ENCODE data around the gene APBA2.
A peak's percentile ranks its signal among the peaks of the same experiment; 100 is the strongest.

APBA2 gene

GRCh38 chr15:28914046-28914445 is 28.3 kb downstream of the APBA2 start:
- DNase-seq: no peak

DNA sequence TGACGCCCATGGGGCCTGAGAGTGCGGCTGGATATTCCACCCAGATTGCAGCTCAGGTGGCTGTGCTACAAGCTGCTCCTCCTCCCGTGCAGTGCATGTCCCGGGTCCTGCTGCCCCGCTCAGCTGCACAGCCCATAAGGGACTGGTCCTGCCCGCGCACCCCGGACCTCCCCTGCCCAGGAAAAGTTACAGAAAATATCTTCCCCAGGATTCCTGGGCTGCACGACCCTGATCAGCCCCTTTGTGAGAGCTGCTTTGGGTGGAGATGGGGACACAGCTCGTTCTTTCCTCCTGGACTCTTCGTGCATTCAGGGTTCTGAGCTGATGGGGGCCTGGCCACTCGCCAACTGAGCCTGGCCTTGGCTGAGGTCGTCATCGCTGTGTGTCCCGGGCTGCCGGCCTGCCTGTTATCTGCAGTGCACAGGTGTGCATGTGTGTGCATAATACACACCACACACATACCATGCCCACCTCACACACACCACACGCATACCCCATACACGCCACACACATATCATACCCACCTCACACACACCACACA is 28.8 kb downstream of the APBA2 start:
- DNase-seq: no peak

DNA sequence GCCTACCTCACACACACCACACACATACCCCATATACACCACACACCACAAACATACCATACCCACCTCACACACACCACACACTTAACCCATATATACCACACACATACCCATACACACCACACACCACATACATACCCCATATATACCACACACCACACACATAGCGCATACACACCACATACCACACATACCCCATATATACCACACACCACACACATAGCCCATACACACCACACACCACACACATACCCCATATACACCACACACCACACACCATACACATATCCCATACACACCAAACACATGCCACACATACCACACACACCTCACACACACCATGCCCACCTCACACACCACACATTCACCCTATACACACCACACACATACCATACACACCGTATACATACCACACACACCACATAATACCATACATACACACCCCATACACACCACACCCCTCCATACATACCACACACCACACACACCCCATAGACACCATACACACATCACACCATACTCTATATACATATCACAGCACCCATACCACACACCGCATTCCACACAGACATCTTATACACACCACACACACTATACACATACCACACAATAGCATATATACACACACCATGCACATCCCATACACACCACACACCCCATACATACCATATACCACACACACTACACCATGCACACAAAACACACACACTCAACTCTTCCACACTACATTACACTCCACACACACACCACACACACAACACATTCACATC is 29.5 kb downstream of the APBA2 start:
- no peak for DNase-seq

- no peak for DNase-seq
Observed at GRCh38 chr15:28915935-28916334, 30.2 kb downstream of the APBA2 start.

DNA sequence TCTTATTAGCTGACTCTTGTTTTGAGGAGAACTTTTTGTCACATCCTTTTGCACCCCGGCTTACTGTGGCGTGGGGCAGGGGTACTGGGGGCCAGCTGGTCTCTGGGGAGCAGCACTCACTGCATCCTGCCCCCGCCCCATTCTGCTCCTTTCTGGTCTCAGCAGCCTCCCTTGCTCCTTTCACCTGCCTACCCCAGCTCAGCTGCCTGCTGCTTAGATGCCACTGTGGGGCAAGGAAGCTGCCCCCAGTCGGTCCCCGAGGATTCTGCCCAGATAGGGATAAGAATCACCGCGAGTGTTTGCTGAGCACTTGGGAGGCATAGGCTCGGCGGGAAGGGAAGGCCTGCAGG is 32.0 kb downstream of the APBA2 start:
- DNase-seq: no peak

DNA sequence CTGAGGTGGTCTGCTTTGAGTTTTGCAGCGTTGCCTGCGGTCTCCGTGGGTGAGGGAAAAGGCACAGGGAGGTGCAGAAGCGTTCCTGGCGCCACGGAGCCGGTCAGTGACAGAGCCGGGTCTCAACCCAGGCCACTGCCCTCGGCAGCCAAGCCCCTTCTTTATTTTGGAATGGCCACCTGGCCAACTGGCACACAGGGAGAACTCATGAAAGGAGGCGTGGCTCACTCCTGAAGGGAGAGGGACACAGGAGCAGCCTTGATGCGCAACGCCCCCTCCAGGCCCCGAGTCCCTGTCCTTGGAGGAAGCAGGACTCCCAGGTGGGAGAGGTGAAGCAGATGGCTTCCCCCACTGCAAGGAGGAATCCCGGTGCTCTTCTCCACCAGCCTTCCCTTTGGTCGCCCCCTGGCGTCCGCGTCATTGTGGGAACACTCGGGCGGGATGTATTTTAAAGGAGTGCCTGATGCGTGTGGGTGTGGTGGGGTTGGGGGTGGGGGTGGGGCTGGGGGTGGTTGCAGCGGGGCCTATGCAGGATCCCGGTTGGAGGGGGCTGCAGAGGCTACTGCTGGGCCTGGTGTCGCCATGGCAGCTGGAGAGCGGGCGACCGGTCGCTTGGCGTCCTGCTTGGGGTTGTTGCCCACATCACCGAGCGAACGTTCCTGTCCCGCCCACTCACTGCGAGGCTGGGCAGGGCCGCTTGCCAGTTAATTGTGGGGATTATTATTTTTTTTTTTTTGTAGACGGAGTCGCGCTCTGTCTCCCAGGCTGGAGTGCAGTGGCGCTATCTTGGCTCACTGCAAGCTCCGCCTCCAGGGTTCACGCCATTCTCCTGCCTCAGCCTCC is 32.6 kb downstream of the APBA2 start:
- peak in 1 of 58 donors; percentile 43 for DNase-seq

- DNase-seq: no peak
Observed at GRCh38 chr15:28919201-28919635, 33.4 kb downstream of the APBA2 start.

GRCh38 chr15:28919679-28920655 is 34.2 kb downstream of the APBA2 start:
- DNase-seq: no peak

- DNase-seq: no peak
Observed at GRCh38 chr15:28920781-28921331, 35.1 kb downstream of the APBA2 start.

DNA sequence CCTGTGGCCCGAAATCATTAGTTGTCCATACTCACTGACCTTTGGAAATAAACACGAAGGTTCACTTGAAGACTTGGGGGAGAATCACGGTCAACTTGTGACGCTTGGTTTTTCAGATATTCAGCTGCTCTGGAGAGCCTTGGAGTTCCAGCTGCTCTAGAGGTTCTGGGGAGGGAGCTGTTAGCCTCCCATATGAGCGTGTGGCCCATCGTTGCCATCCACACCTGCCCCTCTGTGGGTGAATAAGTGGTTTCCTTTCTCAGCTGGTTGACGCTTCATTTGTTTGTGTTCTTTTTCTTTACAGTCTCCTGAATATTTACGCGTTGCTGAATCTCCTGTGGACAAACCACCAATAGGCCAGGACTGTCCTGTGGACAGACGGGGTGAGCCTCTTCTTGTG is 35.6 kb downstream of the APBA2 start:
- no peak for DNase-seq

DNA sequence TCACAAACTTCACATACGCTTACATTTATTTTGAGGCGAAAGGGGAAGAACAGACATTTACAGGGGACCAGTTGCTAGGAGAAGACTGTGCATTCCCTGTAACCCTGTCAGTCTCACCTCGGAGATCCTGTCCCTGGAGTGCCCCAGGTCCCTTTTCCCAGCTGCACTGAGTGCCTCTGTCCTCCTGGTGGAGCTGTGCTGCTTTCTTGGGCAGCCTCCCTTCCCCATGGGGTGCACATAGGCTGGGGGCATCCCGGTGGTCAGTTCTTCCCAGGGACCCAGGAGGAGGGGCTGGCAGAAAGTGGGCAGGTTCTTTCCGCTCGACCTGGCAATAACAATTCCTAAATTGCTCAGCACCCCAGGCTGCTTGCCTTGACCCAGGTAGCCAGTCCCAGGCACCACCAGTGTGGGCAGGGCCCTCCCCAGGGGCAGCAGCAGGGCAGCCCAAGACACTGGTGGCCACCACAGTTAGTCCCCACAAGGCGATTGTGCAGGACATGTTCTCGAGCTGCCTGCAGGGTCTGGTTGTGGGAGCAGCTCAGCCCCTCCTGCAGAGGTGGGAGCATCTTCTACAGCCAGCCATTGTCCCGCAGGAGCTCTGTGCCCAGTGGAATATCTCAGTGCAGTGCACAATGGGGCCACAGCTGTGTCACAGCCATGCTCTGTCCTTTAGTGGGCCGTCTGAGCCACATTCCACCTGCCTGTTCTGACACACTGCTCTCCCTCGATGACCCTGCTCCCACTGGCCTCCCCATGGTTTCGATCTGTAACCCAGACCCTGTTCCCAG is 36.3 kb downstream of the APBA2 start:
- peak in 3 of 58 donors; percentile 14 to 33 (median 23) for DNase-seq

GRCh38 chr15:28922707-28923012 is 36.9 kb downstream of the APBA2 start:
- DNase-seq: no peak

GRCh38 chr15:28923726-28924280 is 38.0 kb downstream of the APBA2 start:
- DNase-seq: no peak

DNA sequence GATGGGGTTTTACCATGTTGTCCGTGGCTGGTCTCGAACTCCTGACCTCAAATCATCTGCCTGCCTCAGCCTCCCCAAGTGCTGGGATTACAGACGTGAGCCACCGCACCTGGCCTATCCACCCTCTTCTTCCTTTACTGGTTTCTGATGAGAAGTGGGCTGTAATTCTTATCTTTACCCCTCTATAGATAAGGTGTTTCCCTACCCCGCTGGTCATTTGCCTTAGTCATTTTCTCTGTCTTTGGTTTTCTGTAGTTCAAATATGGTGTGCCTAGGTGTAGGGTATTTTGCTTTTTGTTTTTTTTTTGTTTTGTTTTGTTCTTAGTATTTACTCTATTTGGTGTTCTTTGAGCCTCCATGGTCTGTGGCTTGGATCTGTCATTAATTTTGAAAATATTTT is 41.3 kb downstream of the APBA2 start:
- DNase-seq: no peak

- no peak for DNase-seq
Observed at GRCh38 chr15:28929200-28929599, 43.4 kb downstream of the APBA2 start.

- no peak for DNase-seq
Observed at GRCh38 chr15:28930011-28930410, 44.2 kb downstream of the APBA2 start.

DNA sequence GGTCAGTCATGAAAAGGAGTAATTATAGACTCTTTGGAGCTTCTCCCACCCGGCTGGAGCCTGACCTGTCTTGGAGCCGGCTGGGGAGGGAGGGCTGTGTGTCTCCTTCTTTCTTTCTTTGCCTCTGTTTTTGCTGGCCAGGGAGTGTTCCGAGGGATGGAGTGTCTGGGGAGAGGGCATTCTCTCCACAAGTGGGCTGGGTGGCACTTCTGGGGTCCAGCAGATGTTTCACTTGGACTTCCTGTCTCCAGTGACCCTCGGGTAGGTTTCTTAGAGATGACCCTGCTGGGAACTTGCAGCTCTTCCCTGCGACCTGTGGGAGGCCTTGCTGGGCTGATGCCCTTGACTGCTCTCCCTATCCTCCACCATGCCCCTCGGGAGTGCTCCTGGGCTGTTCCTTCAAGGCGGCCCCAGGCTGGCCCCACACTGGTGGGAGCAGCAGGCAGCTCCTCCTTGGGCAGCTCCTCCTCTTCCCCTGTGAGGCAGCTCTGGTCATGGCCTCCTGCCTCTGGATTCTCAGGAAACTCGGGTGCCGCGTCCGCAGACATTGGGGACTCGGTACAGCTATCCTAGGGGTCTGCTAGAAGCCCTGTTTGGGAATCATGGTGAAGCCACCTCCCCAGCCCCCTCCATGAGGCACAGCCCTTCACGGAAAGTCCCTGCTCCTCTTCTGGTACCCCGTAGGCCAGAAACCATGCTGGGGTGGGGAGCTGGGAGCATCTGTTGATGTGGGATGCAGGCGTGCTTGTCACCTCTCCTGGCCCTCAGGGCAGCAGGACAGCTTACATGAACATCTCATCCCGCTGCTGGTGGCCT is 44.9 kb downstream of the APBA2 start:
- DNase-seq: no peak

DNA sequence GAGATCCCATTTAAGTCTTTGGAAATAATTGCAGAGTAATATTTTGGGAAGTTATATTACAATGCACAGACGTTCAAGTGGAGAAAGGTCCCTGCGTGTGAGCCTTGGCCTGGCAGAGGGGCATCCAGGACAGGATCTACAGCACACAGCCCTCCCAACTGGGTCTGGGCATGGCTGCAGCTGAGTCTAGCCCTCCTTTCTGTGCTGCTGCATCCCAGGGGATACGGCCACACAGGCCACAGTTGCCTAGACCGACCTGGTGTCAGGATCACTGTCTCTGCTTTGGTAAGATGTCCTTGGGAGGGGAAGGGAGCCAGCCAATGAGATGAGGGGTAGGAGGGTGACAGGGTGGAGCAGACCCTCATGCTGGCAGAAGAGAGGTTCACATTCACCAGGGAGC is 46.1 kb downstream of the APBA2 start:
- no peak for DNase-seq

GRCh38 chr15:28932361-28932760 is 46.6 kb downstream of the APBA2 start:
- DNase-seq: no peak
